ENCODE measurements around the gene LRRC26. TPM values are rescaled to one million over a fixed set of nuclear protein-coding genes. Genes with fewer than 3 reads are reported as not detected.

LRRC26 gene
- total and polyA plus RNA-seq, 2 of the 13 experiments (the other 11 are each of a cell fraction or from before 2014, with no cell fraction given), result not detected

GRCh38 chr9:137188490-137189296 lies 18.8 kb upstream of the LRRC26 start, which contains the start of the genes ANAPC2 and SSNA1 (continued):
- TF ChIP-seq ZNF44 (CRISPR knock-in tag; IDR thresholded peaks at IDR 0.05) (peak; percentile 76; the same call in 1 of the 2 replicates), NKX3-1 (CRISPR knock-in tag; IDR thresholded peaks at IDR 0.05) (peak; percentile 54; the same call in 1 of the 2 replicates), REL (CRISPR knock-in tag; conservative IDR thresholded peaks at IDR 0.05) (no peak), RNF2 (conservative IDR thresholded peaks at IDR 0.05; ENCODE audit: low read depth) (0 out of 2 replicates have a peak, but pooled peaks have one; percentile 47), PCBP2 (optimal IDR thresholded peaks at IDR 0.05; ENCODE audit: low read depth, low read length, poor library complexity, severe bottlenecking) (no peak), ZNF382 (CRISPR knock-in tag; IDR thresholded peaks at IDR 0.05; ENCODE audit: borderline replicate concordance) (no peak), ZFP36L2 (CRISPR knock-in tag; IDR thresholded peaks at IDR 0.05) (0 out of 2 replicates have a peak, but pooled peaks have one; percentile 56), ZNF337 (CRISPR knock-in tag; IDR thresholded peaks at IDR 0.05; ENCODE audit: borderline replicate concordance, low read depth) (no peak), PAF1 (CRISPR knock-in tag; IDR thresholded peaks at IDR 0.05) (no peak), NRL (CRISPR knock-in tag; IDR thresholded peaks at IDR 0.05; ENCODE audit: borderline replicate concordance) (no peak; the same call in 1 of the 2 replicates), PAXIP1 (CRISPR knock-in tag; conservative IDR thresholded peaks at IDR 0.05) (peak; percentile 12; the same call in 1 of the 2 replicates), FOSL2 (CRISPR knock-in tag; IDR thresholded peaks at IDR 0.05) (peak; percentile 78), MXI1 (IDR thresholded peaks at IDR 0.05; ENCODE audit: borderline replicate concordance, low read depth, low read length) (peak; percentile 97)
- TF ChIP-seq, protein P1, sequence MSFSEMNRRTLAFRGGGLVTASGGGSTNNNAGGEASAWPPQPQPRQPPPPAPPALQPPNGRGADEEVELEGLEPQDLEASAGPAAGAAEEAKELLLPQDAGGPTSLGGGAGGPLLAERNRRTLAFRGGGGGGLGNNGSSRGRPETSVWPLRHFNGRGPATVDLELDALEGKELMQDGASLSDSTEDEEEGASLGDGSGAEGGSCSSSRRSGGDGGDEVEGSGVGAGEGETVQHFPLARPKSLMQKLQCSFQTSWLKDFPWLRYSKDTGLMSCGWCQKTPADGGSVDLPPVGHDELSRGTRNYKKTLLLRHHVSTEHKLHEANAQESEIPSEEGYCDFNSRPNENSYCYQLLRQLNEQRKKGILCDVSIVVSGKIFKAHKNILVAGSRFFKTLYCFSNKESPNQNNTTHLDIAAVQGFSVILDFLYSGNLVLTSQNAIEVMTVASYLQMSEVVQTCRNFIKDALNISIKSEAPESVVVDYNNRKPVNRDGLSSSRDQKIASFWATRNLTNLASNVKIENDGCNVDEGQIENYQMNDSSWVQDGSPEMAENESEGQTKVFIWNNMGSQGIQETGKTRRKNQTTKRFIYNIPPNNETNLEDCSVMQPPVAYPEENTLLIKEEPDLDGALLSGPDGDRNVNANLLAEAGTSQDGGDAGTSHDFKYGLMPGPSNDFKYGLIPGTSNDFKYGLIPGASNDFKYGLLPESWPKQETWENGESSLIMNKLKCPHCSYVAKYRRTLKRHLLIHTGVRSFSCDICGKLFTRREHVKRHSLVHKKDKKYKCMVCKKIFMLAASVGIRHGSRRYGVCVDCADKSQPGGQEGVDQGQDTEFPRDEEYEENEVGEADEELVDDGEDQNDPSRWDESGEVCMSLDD (CRISPR knock-in tag; IDR thresholded peaks at IDR 0.05; ENCODE audit: borderline replicate concordance), result no peak
- TF ChIP-seq, protein P2, sequence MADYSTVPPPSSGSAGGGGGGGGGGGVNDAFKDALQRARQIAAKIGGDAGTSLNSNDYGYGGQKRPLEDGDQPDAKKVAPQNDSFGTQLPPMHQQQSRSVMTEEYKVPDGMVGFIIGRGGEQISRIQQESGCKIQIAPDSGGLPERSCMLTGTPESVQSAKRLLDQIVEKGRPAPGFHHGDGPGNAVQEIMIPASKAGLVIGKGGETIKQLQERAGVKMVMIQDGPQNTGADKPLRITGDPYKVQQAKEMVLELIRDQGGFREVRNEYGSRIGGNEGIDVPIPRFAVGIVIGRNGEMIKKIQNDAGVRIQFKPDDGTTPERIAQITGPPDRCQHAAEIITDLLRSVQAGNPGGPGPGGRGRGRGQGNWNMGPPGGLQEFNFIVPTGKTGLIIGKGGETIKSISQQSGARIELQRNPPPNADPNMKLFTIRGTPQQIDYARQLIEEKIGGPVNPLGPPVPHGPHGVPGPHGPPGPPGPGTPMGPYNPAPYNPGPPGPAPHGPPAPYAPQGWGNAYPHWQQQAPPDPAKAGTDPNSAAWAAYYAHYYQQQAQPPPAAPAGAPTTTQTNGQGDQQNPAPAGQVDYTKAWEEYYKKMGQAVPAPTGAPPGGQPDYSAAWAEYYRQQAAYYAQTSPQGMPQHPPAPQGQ (CRISPR knock-in tag; IDR thresholded peaks at IDR 0.05; ENCODE audit: borderline replicate concordance), result no peak
- TF ChIP-seq, protein P3, sequence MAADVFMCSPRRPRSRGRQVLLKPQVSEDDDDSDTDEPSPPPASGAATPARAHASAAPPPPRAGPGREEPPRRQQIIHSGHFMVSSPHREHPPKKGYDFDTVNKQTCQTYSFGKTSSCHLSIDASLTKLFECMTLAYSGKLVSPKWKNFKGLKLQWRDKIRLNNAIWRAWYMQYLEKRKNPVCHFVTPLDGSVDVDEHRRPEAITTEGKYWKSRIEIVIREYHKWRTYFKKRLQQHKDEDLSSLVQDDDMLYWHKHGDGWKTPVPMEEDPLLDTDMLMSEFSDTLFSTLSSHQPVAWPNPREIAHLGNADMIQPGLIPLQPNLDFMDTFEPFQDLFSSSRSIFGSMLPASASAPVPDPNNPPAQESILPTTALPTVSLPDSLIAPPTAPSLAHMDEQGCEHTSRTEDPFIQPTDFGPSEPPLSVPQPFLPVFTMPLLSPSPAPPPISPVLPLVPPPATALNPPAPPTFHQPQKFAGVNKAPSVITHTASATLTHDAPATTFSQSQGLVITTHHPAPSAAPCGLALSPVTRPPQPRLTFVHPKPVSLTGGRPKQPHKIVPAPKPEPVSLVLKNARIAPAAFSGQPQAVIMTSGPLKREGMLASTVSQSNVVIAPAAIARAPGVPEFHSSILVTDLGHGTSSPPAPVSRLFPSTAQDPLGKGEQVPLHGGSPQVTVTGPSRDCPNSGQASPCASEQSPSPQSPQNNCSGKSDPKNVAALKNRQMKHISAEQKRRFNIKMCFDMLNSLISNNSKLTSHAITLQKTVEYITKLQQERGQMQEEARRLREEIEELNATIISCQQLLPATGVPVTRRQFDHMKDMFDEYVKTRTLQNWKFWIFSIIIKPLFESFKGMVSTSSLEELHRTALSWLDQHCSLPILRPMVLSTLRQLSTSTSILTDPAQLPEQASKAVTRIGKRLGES (CRISPR knock-in tag; IDR thresholded peaks at IDR 0.05; ENCODE audit: borderline replicate concordance), result no peak

Data from HepG2 (cell line).